RWPE1 (cell line): Measurements from ENCODE around the gene IGSF6.
A peak's percentile ranks its signal among the peaks of the same experiment; 100 is the strongest.

Experiments used
- CTCF ChIA-PET: fragments of 350-600 bp; sonication (Branson Sonifier 250); formaldehyde crosslinking; extraction: SDS; loops from one replicate; lab custom pipeline; 2021; lab: Yijun Ruan, JAX
- POLR2A ChIA-PET: fragments of 400-600 bp; formaldehyde crosslinking; extraction: SDS; loops from one replicate; lab custom pipeline; 2020; ENCODE audit warnings: antibody characterized with exemption; ENCODE audit not compliant: low non-redundant PET; lab: Yijun Ruan, JAX
- DNase-seq: peaks from one replicate; pipeline ENCODE4 v3.0.0; 2012; ENCODE audit warnings: low spot score
- H3K27ac ChIP-seq: fragments of 450-650 bp; 2 replicates; pipeline ENCODE4 v1.5.1; 2017
- CTCF ChIP-seq: fragments of 450-650 bp; conservative IDR thresholded peaks from 2 replicates; pipeline ENCODE4 v1.5.1; 2017; ENCODE audit warnings: low read depth, mild to moderate bottlenecking

Gene IGSF6

GRCh38 chr16:21602785-21603184 lies 49.6 kb downstream of the IGSF6 start:
- H3K27ac ChIP-seq, result no peak overlapping the region
- DNase-seq, result no peak
- POLR2A ChIA-PET, result no interaction called here
- TF ChIP-seq CTCF, result no peak
- CTCF ChIA-PET, result no interaction called here

GRCh38 chr16:21600031-21600773 lies 52.2 kb downstream of the IGSF6 start:
- CTCF ChIA-PET, result no interaction called here
- H3K27ac ChIP-seq, result peak overlapping the region; percentile 89
- POLR2A ChIA-PET, result no interaction called here
- no peak for TF ChIP-seq CTCF
- DNase-seq, result peak; percentile 29

- H3K27ac ChIP-seq, result peak within 1 kb of the TSS; percentile 89
- ChIA-PET CTCF (interaction anchor here (0.6 kb wide), 1 partner anchor 15 kb away, joined by 3 read pairs; no protein-coding TSS in a partner anchor), POLR2A (no interaction called here)
- DNase-seq, result peak; percentile 93
- no peak for TF ChIP-seq CTCF
Measured at GRCh38 chr16:21599122-21600030, 53.0 kb downstream of the IGSF6 start, which contains the start of gene METTL9. TSS of gene METTL9 (plus strand) at chr16:21599577. CDS start at chr16:21599734, 157 bp downstream.

GRCh38 chr16:21598701-21599121 lies 53.7 kb downstream of the IGSF6 start:
- POLR2A ChIA-PET, result no interaction called here
- DNase-seq, result no peak
- TF ChIP-seq CTCF, result no peak
- CTCF ChIA-PET, result no interaction called here
- H3K27ac ChIP-seq, result peak overlapping the region; percentile 89

GRCh38 chr16:21598206-21598605 lies 54.2 kb downstream of the IGSF6 start:
- no peak overlapping the region for H3K27ac ChIP-seq
- TF ChIP-seq CTCF, result no peak
- ChIA-PET CTCF (no interaction called here), POLR2A (no interaction called here)
- DNase-seq, result no peak

- ChIA-PET CTCF (no interaction called here), POLR2A (no interaction called here)
- no peak overlapping the region for H3K27ac ChIP-seq
- TF ChIP-seq CTCF, result no peak
- no peak for DNase-seq
Measured at GRCh38 chr16:21597561-21598030, 54.8 kb downstream of the IGSF6 start.
